Renal cortical epithelial cell (primary cell): ENCODE measurements around the gene CHRNG. TPM values are rescaled to one million over a fixed set of nuclear protein-coding genes. Genes with fewer than 3 reads are reported as not detected.

Experiments used
- DNase-seq: peaks from one replicate; pipeline ENCODE4 v3.0.0-alpha.2; 2011; ENCODE audit warnings: low read depth
- total RNA-seq: library from RNA; depleted of rRNA; stranded (reverse); fragments of >200 nt; gene quantifications from 2 replicates; pipeline ENCODE4 v1.2.3, GENCODE V29; 2014

CHRNG gene
- total RNA-seq, 1 donor from 2014 or later, result not detected

DNA sequence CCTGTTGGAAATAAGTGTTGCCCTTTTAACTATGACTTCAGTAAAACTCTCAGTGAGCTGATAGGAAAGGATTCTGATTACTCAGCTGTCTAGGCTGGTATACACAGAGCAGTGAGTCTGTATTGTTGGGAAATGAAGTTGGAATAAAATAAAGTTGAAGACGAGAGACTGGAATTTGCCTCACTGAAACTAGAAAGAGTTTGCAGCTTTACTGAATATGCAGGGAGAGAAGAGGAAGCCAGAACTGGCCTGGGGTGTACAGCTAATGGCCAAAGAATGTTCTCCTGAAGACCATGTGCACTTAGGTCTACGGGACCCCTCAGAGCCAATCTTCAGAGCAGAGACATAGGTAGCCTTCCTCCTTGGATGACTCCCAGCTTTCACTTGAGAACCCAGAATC is 37.5 kb downstream of the CHRNG start:
- peak; percentile 63 for DNase-seq

- no peak for DNase-seq
Observed at GRCh38 chr2:232577841-232578240, 38.3 kb downstream of the CHRNG start.

GRCh38 chr2:232578626-232579025 is 39.1 kb downstream of the CHRNG start:
- DNase-seq, result no peak

- DNase-seq, result no peak
Observed at GRCh38 chr2:232580648-232580981, 41.1 kb downstream of the CHRNG start.

DNA sequence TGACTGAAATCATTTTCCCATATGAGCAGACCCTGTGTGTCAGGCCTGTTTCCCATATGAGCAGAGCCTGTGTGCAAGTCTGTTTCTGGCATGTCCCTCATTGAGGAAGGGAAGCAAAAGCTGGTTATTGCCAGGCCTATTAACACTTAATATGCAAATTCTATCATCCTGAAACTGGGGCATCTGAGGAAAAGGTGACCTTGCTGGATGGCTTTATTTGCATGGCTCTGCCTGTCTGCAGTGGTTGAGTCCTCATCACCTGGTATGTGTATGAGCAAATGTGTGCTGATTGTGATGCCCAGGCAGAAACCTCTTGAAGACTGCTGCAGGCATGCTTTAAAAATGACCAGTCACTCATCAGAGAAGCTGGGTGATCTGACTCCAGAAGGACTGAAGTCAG is 42.2 kb downstream of the CHRNG start:
- no peak for DNase-seq

GRCh38 chr2:232584238-232584637 is 44.7 kb downstream of the CHRNG start:
- DNase-seq, result no peak

GRCh38 chr2:232586943-232587505 is 47.5 kb downstream of the CHRNG start:
- DNase-seq, result no peak

DNA sequence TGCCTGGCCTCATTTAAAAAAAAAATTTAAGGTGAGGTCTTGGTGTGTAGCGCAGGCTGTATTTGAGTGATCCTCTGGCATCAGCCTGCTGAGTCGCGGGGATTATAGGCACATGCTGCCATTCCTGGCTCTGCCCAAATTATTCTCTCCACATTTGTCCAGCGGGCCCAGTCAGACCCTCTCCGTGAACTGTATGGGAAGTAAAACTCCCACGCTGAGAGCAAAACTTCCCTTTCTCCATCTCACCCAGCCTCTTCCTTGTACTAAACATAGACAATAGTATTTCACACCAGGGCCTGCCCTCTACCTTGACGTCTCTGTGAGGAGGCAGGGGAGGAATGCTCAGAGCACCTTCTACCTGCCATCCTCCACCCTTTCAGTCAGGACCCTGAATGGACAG is 48.0 kb downstream of the CHRNG start:
- DNase-seq, result no peak

DNA sequence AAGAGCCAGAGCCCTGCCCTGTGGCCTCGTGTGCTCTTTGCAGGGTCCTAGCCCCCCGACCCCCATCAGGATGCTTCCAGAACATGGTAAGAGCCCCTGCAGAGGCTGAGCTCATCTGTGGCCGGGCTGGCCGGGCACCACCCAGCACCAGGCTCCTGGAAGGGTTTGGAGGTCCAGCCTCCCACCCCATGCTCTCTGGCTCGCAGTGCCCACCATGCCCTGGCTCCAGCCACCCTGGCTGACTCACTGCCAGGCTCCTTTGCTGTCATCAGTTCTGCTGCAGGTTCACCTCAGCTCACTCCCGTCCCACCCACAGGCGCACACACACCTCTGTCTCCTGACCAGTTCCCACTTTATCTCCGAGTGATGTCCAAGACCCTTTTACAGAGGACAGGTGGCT is 48.5 kb downstream of the CHRNG start:
- no peak for DNase-seq

DNA sequence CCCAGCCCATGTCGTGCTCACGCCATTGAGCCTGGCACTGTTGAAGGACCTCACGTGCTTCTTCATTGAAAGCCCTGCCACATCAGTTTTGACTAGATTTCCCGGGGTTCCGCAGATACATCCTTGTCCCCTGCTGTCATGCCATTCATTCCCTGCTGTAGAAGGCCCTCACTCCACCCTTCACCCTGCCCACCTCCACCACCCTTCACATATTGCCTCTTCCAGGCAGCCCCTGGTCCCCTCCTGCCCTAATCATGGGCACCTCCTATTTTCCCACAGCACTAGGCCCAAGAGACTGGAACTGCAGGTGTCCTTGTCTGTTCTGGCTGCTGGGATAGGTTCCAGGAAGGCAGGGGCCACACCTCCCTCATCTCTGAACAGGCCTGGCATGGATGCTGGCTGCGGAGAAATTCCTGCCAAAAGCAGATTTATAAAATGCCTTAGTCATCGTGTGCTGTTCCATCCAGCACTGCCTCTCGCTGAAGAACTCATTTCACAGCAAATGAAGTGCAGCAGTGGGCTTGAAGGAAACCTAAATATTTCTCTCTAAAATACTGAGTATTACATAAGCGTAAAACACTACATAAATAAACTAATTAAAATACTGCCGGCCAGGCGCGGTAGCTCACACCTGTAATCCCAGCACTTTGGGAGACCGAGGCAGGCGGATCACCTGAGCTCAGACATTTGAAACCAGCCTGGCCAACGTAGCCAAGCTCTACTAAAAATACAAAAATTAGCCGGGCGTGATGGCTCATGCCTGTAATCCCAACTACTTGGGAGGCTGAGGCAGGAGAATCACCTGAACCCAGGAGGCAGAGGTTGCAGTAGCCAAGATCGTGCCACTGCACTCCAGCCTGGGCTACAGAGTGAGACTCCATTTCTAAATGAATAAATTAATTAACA is 49.4 kb downstream of the CHRNG start:
- DNase-seq, result peak; percentile 82

DNA sequence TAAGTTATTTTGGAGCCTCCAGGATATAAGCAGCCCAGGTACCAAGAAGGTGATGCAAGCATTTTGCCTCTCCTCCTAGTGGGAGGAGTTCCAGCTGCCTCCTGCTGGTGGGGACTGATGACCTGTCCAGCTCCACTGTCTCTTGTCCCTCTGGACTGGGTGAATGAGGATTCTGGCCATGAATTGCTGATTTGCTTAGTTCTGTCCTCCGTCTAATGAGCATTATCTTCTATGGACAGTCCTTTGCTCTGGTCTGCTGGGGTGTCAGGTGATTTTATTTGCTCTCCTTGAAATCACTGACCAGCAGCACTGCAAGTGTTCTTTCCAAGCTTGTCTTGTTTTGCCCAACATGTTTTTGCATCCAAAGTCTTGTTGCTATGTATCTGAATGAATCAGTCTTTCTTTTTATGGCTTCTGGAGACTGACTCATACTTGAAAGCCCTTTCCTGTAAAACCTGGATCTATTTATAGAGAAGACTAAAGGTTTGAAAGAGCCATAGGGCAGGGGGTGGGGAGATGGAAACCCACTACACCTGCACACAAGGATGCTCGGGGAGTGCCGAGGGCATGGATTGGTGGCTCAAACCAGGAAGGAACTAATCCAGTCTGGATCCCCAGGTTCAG is 53.4 kb downstream of the CHRNG start:
- peak; percentile 100 for DNase-seq

GRCh38 chr2:232593982-232594381 is 54.5 kb downstream of the CHRNG start:
- DNase-seq, result no peak

Other genes with a start within 250 kb of the CHRNG start
- gene ALPP, start 160.9 kb upstream of the CHRNG start, total RNA-seq, result not detected in 2 replicates
- not detected in 2 replicates for gene ALPG, start 132.8 kb upstream of the CHRNG start, total RNA-seq
- not detected in 2 replicates for gene ALPI, start 83.5 kb upstream of the CHRNG start, total RNA-seq
- 0.65 TPM in 1 of 2 replicates, not detected in the other for gene ECEL1, start 51.9 kb upstream of the CHRNG start, total RNA-seq
- gene PRSS56, start 19.3 kb upstream of the CHRNG start, total RNA-seq, result not detected in 2 replicates
- gene CHRND, start 13.5 kb upstream of the CHRNG start, total RNA-seq, result not detected in 2 replicates
- 2.3 and 3.4 TPM in 2 replicates for gene TIGD1, start 10.9 kb downstream of the CHRNG start, total RNA-seq
- gene EIF4E2, start 11.0 kb downstream of the CHRNG start, total RNA-seq, result 60.0 and 179 TPM in 2 replicates
- 7.5 and 26.9 TPM in 2 replicates for gene EFHD1, start 93.9 kb downstream of the CHRNG start, total RNA-seq
- gene GIGYF2, start 157.6 kb downstream of the CHRNG start, total RNA-seq, result 33.7 and 70.3 TPM in 2 replicates
- gene KCNJ13, start 236.9 kb downstream of the CHRNG start, total RNA-seq, result 0.20 TPM in 1 of 2 replicates, not detected in the other